H9 (cell line): ENCODE results near the gene STBD1. TPM values are rescaled to one million over a fixed set of nuclear protein-coding genes. Genes with fewer than 3 reads are reported as not detected.

ENCODE experiments used
- DNase-seq: peaks from one replicate; pipeline ENCODE4 v3.0.0-alpha.2; 2017
- H2AFZ ChIP-seq: one replicate; pipeline ENCODE4 v1.6.1; 2013; ENCODE audit warnings: mild to moderate bottlenecking, low read length, control low read depth, moderate library complexity
- H2AK5ac ChIP-seq: 2 replicates; pipeline ENCODE4 v1.6.1; 2013; ENCODE audit warnings: low read length, control low read depth, mixed read lengths; ENCODE audit not compliant: insufficient read length
- H2BK120ac ChIP-seq: one replicate; pipeline ENCODE4 v1.6.1; 2013; ENCODE audit warnings: low read depth, mild to moderate bottlenecking, low read length, control low read depth, inconsistent platforms; ENCODE audit not compliant: poor library complexity, severe bottlenecking
- H2BK12ac ChIP-seq: 2 replicates; pipeline ENCODE4 v1.6.1; 2013; ENCODE audit warnings: low read length, control low read depth, mixed read lengths, low read depth; ENCODE audit not compliant: insufficient read length
- H2BK15ac ChIP-seq: 2 replicates; pipeline ENCODE4 v1.6.1; 2013; ENCODE audit warnings: low read depth, low read length, control low read depth
- H2BK20ac ChIP-seq: one replicate; pipeline ENCODE4 v1.6.1; 2013; ENCODE audit warnings: low read depth, mild to moderate bottlenecking, low read length, control low read depth, inconsistent platforms; ENCODE audit not compliant: poor library complexity, severe bottlenecking
- H2BK5ac ChIP-seq: 2 replicates; pipeline ENCODE4 v1.6.1; 2013; ENCODE audit warnings: low read length, control low read depth, mixed read lengths; ENCODE audit not compliant: insufficient read length
- H3K14ac ChIP-seq: 2 replicates; pipeline ENCODE4 v1.6.1; 2013; ENCODE audit warnings: low read length, control low read depth; ENCODE audit not compliant: insufficient read depth
- H3K18ac ChIP-seq: 2 replicates; pipeline ENCODE4 v1.6.1; 2013; ENCODE audit warnings: low read depth, mild to moderate bottlenecking, mixed read lengths, low read length, control low read depth; ENCODE audit not compliant: insufficient read length
- H3K23ac ChIP-seq: 2 replicates; pipeline ENCODE4 v1.6.1; 2013; ENCODE audit warnings: low read length, control low read depth, mixed read lengths, low read depth; ENCODE audit not compliant: insufficient read length
- H3K23me2 ChIP-seq: 2 replicates; pipeline ENCODE4 v1.6.1; 2013; ENCODE audit warnings: low read depth, mild to moderate bottlenecking, mixed read lengths, low read length, control low read depth; ENCODE audit not compliant: insufficient read length, poor library complexity, severe bottlenecking
- H3K27ac ChIP-seq: 2 replicates; pipeline ENCODE4 v1.5.1; 2013; ENCODE audit warnings: low read length, control low read depth, mixed read lengths, low read depth; ENCODE audit not compliant: insufficient read length
- H3K27me3 ChIP-seq: 2 replicates; pipeline ENCODE4 v1.6.1; 2013; ENCODE audit warnings: low read length, control low read depth, inconsistent platforms; ENCODE audit not compliant: insufficient read depth
- H3K4ac ChIP-seq: 2 replicates; pipeline ENCODE4 v1.6.1; 2013; ENCODE audit warnings: low read depth, mild to moderate bottlenecking, control low read depth, inconsistent platforms, low read length, moderate library complexity
- H3K4me1 ChIP-seq: 2 replicates; pipeline ENCODE4 v1.6.1; 2013; ENCODE audit warnings: low read length, control low read depth, inconsistent platforms; ENCODE audit not compliant: insufficient read depth
- H3K4me2 ChIP-seq: 2 replicates; pipeline ENCODE4 v1.6.1; 2013; ENCODE audit warnings: low read length, control low read depth, mixed read lengths; ENCODE audit not compliant: insufficient read length, insufficient read depth
- H3K56ac ChIP-seq: 2 replicates; pipeline ENCODE4 v1.6.1; 2013; ENCODE audit warnings: low read depth, mild to moderate bottlenecking, mixed read lengths, low read length, control low read depth; ENCODE audit not compliant: insufficient read length
- H3K79me1 ChIP-seq: 2 replicates; pipeline ENCODE4 v1.6.1; 2013; ENCODE audit warnings: low read depth, mild to moderate bottlenecking, moderate library complexity, low read length, control low read depth, inconsistent platforms; ENCODE audit not compliant: insufficient read depth, poor library complexity, severe bottlenecking
- H3K79me2 ChIP-seq: 2 replicates; pipeline ENCODE4 v1.6.1; 2013; ENCODE audit warnings: low read length, control low read depth, inconsistent platforms; ENCODE audit not compliant: insufficient read depth
- H3K9ac ChIP-seq: 2 replicates; pipeline ENCODE4 v1.6.1; 2013; ENCODE audit warnings: low read length, control low read depth, mixed read lengths; ENCODE audit not compliant: insufficient read length; ENCODE audit errors: extremely low read depth
- H3K9me3 ChIP-seq: one replicate; pipeline ENCODE4 v1.6.1; 2013; ENCODE audit warnings: low read depth, low read length, inconsistent platforms; ENCODE audit not compliant: control insufficient read depth
- H3T11ph ChIP-seq: one replicate; pipeline ENCODE4 v1.6.1; 2013; ENCODE audit warnings: mild to moderate bottlenecking, low read length, control low read depth, inconsistent platforms
- H4K20me1 ChIP-seq: one replicate; pipeline ENCODE4 v1.6.1; 2013; ENCODE audit not compliant: control insufficient read depth, insufficient read length, insufficient read depth
- H4K5ac ChIP-seq: 2 replicates; pipeline ENCODE4 v1.6.1; 2013; ENCODE audit warnings: low read depth, mild to moderate bottlenecking, mixed read lengths, low read length, control low read depth; ENCODE audit not compliant: insufficient read length
- H4K8ac ChIP-seq: replicated peaks from 2 replicates; pipeline ENCODE4 v1.6.1; 2013; ENCODE audit warnings: low read length, control low read depth, mixed read lengths, low read depth; ENCODE audit not compliant: insufficient read length
- H4K91ac ChIP-seq: 2 replicates; pipeline ENCODE4 v1.6.1; 2013; ENCODE audit warnings: low read depth, mild to moderate bottlenecking, moderate library complexity, mixed read lengths, low read length, control low read depth; ENCODE audit not compliant: insufficient read length
- H3K27ac Mint-ChIP-seq, 3 experiments: 2 replicates in 2 of 3; 3 replicates in 1 of 3; pipeline ENCODE4 v1.8.0; 2020 to 2021; ENCODE audit warnings: mixed read lengths in 3 of 3, mild to moderate bottlenecking in 1 of 3, moderate library complexity in 1 of 3
- H3K27me3 Mint-ChIP-seq: 2 replicates; pipeline ENCODE4 v1.8.0; 2021; ENCODE audit warnings: low read depth, mild to moderate bottlenecking, moderate library complexity, mixed read lengths
- H3K36me3 Mint-ChIP-seq, 3 experiments: 2 replicates in 2 of 3; 3 replicates in 1 of 3; pipeline ENCODE4 v1.8.0; 2020 to 2021; ENCODE audit warnings: low read depth in 3 of 3, mixed read lengths in 3 of 3; ENCODE audit not compliant: insufficient read depth in 1 of 3
- H3K4me1 Mint-ChIP-seq, 2 experiments: 2 replicates each; pipeline ENCODE4 v1.8.0; 2020; ENCODE audit warnings: mixed read lengths in 2 of 2
- H3K4me3 Mint-ChIP-seq, 2 experiments: 2 replicates in 1 of 2; 3 replicates in 1 of 2; pipeline ENCODE4 v1.8.0; 2020 to 2021; ENCODE audit warnings: mild to moderate bottlenecking in 2 of 2, mixed read lengths in 2 of 2, moderate library complexity in 1 of 2
- H3K9me3 Mint-ChIP-seq, 2 experiments: 2 replicates in 1 of 2; 3 replicates in 1 of 2; pipeline ENCODE4 v1.8.0; 2020; ENCODE audit warnings: mild to moderate bottlenecking in 2 of 2, mixed read lengths in 2 of 2, moderate library complexity in 1 of 2
- WGBS: extraction: QIAGEN DNeasy Blood & Tissue Kit; methylation state at CpG from one replicate; pipeline ENCODE4 v1.1.7; 2013; ENCODE audit warnings: missing lambda C conversion rate, low lambda C conversion rate, mixed read lengths; ENCODE audit not compliant: insufficient read length; ENCODE audit errors: extremely low coverage; 5-methylcytosine and 5-hydroxymethylcytosine counted together
- total RNA-seq: library from RNA; stranded (reverse); gene quantifications from 2 replicates; pipeline ENCODE4 v1.2.1, GENCODE V29; 2021
- TF ChIP-seq, protein P1 (sequence below): fragments of 200-600 bp; sonication (generic); conservative IDR thresholded peaks from 3 replicates; pipeline ENCODE4 v1.8.0; 2021; ENCODE audit warnings: antibody characterized with exemption, mild to moderate bottlenecking

The STBD1 gene
- total RNA-seq, 1 experiment from 2014 or later: 1.1 TPM

DNA sequence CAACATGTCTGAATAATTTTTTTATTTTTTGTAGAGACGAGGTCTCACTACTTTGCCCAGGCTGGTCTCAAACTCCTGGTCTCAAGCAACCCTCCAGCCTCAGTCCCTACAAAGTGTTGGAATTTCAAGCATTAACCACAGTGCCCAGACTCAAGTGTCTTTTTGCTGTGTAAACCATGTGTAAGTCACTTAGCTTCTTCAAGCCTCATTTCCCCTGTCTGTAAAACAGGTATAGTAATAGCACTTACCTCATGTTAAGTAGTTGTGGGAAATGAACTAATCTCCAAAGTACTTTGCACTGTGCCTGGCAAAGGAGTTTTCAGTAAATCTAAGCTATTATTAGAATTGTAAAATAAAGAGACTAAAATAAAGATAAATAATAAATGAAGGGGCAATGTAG lies 35.7 kb downstream of the STBD1 start:
- no peak overlapping the region for H2BK20ac ChIP-seq

More for the DNA sequence above, 35.7 kb downstream of the STBD1 start:
- H3K27me3 ChIP-seq: no peaks in the 10 kb centered on the region
- H3K9me3 Mint-ChIP-seq: peaks cover 2 to 5% of the 10 kb centered on the region in 2 experiments; a peak in 2 of 5 replicates
- no peaks in the 10 kb centered on the region for H3K9me3 ChIP-seq
- 0 out of 7 replicates have a peak, but pooled peaks cover 0 to under 1% (median 0%) of the 10 kb centered on the region in 3 experiments for H3K36me3 Mint-ChIP-seq
- no peak overlapping the region for H2BK15ac ChIP-seq
- no peak overlapping the region for H2BK120ac ChIP-seq
- no peak overlapping the region for H4K5ac ChIP-seq
- H3K23ac ChIP-seq: no peak overlapping the region
- no peaks in the 10 kb centered on the region for H4K20me1 ChIP-seq
- H3K14ac ChIP-seq: no peak overlapping the region
- no peaks in the 10 kb centered on the region for H3K4me1 ChIP-seq
- H3K4me1 Mint-ChIP-seq: no peaks in the 10 kb centered on the region
- no peak overlapping the region for H3K27ac Mint-ChIP-seq
- H3K27me3 Mint-ChIP-seq: peaks cover 2% of the 10 kb centered on the region; the same call in 1 of the 2 replicates
- no peak overlapping the region for H3K56ac ChIP-seq
- H3K79me1 ChIP-seq: no peaks in the 10 kb centered on the region
- DNase-seq: no peak
- H3K18ac ChIP-seq: no peak overlapping the region
- H3K4ac ChIP-seq: no peak overlapping the region
- H3K9ac ChIP-seq: no peak overlapping the region
- H2AK5ac ChIP-seq: no peak overlapping the region
- no peak overlapping the region for H3K4me2 ChIP-seq
- no peak overlapping the region for H3T11ph ChIP-seq
- H3K23me2 ChIP-seq: no peaks in the 10 kb centered on the region
- WGBS: no CpG with 5 or more reads among the region's 1 CpG
- H2BK5ac ChIP-seq: no peak overlapping the region
- TF ChIP-seq, protein P1, sequence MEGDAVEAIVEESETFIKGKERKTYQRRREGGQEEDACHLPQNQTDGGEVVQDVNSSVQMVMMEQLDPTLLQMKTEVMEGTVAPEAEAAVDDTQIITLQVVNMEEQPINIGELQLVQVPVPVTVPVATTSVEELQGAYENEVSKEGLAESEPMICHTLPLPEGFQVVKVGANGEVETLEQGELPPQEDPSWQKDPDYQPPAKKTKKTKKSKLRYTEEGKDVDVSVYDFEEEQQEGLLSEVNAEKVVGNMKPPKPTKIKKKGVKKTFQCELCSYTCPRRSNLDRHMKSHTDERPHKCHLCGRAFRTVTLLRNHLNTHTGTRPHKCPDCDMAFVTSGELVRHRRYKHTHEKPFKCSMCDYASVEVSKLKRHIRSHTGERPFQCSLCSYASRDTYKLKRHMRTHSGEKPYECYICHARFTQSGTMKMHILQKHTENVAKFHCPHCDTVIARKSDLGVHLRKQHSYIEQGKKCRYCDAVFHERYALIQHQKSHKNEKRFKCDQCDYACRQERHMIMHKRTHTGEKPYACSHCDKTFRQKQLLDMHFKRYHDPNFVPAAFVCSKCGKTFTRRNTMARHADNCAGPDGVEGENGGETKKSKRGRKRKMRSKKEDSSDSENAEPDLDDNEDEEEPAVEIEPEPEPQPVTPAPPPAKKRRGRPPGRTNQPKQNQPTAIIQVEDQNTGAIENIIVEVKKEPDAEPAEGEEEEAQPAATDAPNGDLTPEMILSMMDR: no peak
- H2BK12ac ChIP-seq: no peak overlapping the region
- no peak overlapping the region for H4K8ac ChIP-seq
- no peaks in the 10 kb centered on the region for H3K79me2 ChIP-seq
- no peak overlapping the region for H3K4me3 Mint-ChIP-seq
- no peak overlapping the region for H2AFZ ChIP-seq
- no peak overlapping the region for H4K91ac ChIP-seq
- H3K27ac ChIP-seq: no peak overlapping the region
